Liver (tissue), 9 donors: ENCODE measurements around the gene SEPHS1. TPM values are rescaled to one million over a fixed set of nuclear protein-coding genes. Genes with fewer than 3 reads are reported as not detected.

ENCODE experiments used
- DNase-seq: peaks from one replicate; pipeline ENCODE4 v3.0.0-alpha.2; 2017; ENCODE audit warnings: low spot score
- H3K27ac ChIP-seq, 2 donors: one replicate each; pipeline ENCODE4 v1.7.0; 2013; ENCODE audit warnings: inconsistent platforms in 2 of 2, low read length in 2 of 2, control low read depth in 1 of 2, low read depth in 1 of 2, mild to moderate bottlenecking in 1 of 2
- H3K27me3 ChIP-seq, 4 donors: one replicate each; pipeline versions ENCODE4 v1.6.1 to v1.7.0; 2013; ENCODE audit warnings: low read length in 3 of 4, inconsistent platforms in 1 of 4, mild to moderate bottlenecking in 1 of 4, moderate library complexity in 1 of 4; ENCODE audit not compliant: control insufficient read depth in 4 of 4, insufficient read depth in 4 of 4
- H3K36me3 ChIP-seq, 4 donors: one replicate each; pipeline versions ENCODE4 v1.6.1 to v1.7.0; 2013; ENCODE audit warnings: low read length in 3 of 4, mild to moderate bottlenecking in 3 of 4, low read depth in 1 of 4, moderate library complexity in 1 of 4; ENCODE audit not compliant: control insufficient read depth in 4 of 4, insufficient read depth in 3 of 4
- H3K4me1 ChIP-seq, 4 donors: one replicate each; pipeline versions ENCODE4 v1.6.1 to v1.7.0; 2013; ENCODE audit warnings: low read length in 3 of 4, mild to moderate bottlenecking in 3 of 4, moderate library complexity in 1 of 4; ENCODE audit not compliant: control insufficient read depth in 4 of 4, insufficient read depth in 4 of 4
- H3K4me3 ChIP-seq, 3 donors: one replicate each; pipeline versions ENCODE4 v1.6.1 to v1.7.0; 2013; ENCODE audit warnings: low read length in 3 of 3, control low read depth in 1 of 3, low read depth in 1 of 3, mild to moderate bottlenecking in 1 of 3
- H3K9ac ChIP-seq, 2 donors: one replicate each; pipeline ENCODE4 v1.7.0; 2013; ENCODE audit warnings: low read length in 2 of 2, mild to moderate bottlenecking in 2 of 2, moderate library complexity in 2 of 2, control low read depth in 1 of 2, low read depth in 1 of 2
- H3K9me3 ChIP-seq, 4 donors: one replicate each; pipeline versions ENCODE4 v1.6.1 to v1.7.0; 2013; ENCODE audit warnings: low read length in 3 of 4; ENCODE audit not compliant: control insufficient read depth in 4 of 4
- ATF3 ChIP-seq: IDR thresholded peaks from 2 replicates; pipeline ENCODE4 v1.6.1; 2016; ENCODE audit warnings: antibody characterized with exemption
- CTCF ChIP-seq: fragments of 150-350 bp; IDR thresholded peaks from 2 replicates; pipeline ENCODE4 v1.5.1; 2017; ENCODE audit warnings: improper control_type of control experiment, low read depth, low read length; ENCODE audit not compliant: missing input control
- EGR1 ChIP-seq, 2 donors: IDR thresholded peaks; 2 replicates each; pipeline ENCODE4 v1.6.1; 2016 to 2018; ENCODE audit warnings: antibody characterized with exemption in 2 of 2, low read depth in 2 of 2
- FOXA1 ChIP-seq: IDR thresholded peaks from 2 replicates; pipeline ENCODE4 v1.6.1; 2016; ENCODE audit warnings: antibody characterized with exemption
- HNF4A ChIP-seq, 2 donors: conservative IDR thresholded peaks; 2 replicates each; pipeline ENCODE4 v1.6.1; 2016; ENCODE audit warnings: antibody characterized with exemption in 2 of 2, mild to moderate bottlenecking in 2 of 2
- HNF4G ChIP-seq: IDR thresholded peaks from 2 replicates; pipeline ENCODE4 v1.6.1; 2016; ENCODE audit warnings: antibody characterized with exemption
- MAX ChIP-seq: IDR thresholded peaks from 2 replicates; pipeline ENCODE4 v1.6.1; 2016; ENCODE audit warnings: antibody characterized with exemption
- RAD21 ChIP-seq, 2 donors: IDR thresholded peaks; 2 replicates each; pipeline ENCODE4 v1.6.1; 2016; ENCODE audit warnings: antibody characterized with exemption in 2 of 2, mild to moderate bottlenecking in 2 of 2
- RXRA ChIP-seq, 2 donors: IDR thresholded peaks; 2 replicates each; pipeline ENCODE4 v1.6.1; 2017 to 2018; ENCODE audit warnings: antibody characterized with exemption in 2 of 2, mild to moderate bottlenecking in 1 of 2
- SP1 ChIP-seq: IDR thresholded peaks from 2 replicates; pipeline ENCODE4 v1.6.1; 2018; ENCODE audit warnings: antibody characterized with exemption, mild to moderate bottlenecking
- TAF1 ChIP-seq: conservative IDR thresholded peaks from 2 replicates; pipeline ENCODE4 v1.6.1; 2016; ENCODE audit warnings: antibody characterized with exemption, mild to moderate bottlenecking
- YY1 ChIP-seq: IDR thresholded peaks from 2 replicates; pipeline ENCODE4 v1.6.1; 2016; ENCODE audit warnings: antibody characterized with exemption, mild to moderate bottlenecking
- ZBTB33 ChIP-seq: IDR thresholded peaks from 2 replicates; pipeline ENCODE4 v1.6.1; 2016; ENCODE audit warnings: antibody characterized with exemption
- WGBS: extraction: QIAGEN DNeasy Blood & Tissue Kit; methylation state at CpG from one replicate; pipeline ENCODE4 v1.1.7; 2013; 5-methylcytosine and 5-hydroxymethylcytosine counted together
- polyA plus RNA-seq, 2 donors: library from polyadenylated mRNA; stranded (reverse) in 1 of 2; unstranded in 1 of 2; fragments of 200-250 nt in 1 of 2; fragments of >200 nt in 1 of 2; fragmentation: Nextera tagmentation in 1 of 2; extraction: Ambion mirVana in 1 of 2; gene quantifications; one replicate each; pipeline versions ENCODE4 v1.2.1 to v1.2.3, GENCODE V29; 2013 to 2015
- total RNA-seq, 2 donors: library from RNA; depleted of rRNA; stranded (reverse); fragments of >200 nt; gene quantifications; one replicate each; pipeline ENCODE4 v1.2.3, GENCODE V29; 2014
- donor health status: healthy.
- donor health status: healthy.
- donor health status: healthy.
- donor health status: healthy.
- donor health status: healthy.

Gene SEPHS1
- total and polyA plus RNA-seq, 4 donors, result 10.4 to 39.3 (median 28.3) TPM

GRCh38 chr10:13298748-13299436, 49.2 kb downstream of the SEPHS1 start:
- WGBS, result 22% methylated on average over 20 of the region's 20 CpGs
- peak overlapping the region; percentile 64 to 91 for H3K9ac ChIP-seq
- H3K4me3 ChIP-seq, result peak overlapping the region; percentile 55 to 91 (median 83)
- H3K9me3 ChIP-seq, result no peaks in the 10 kb centered on the region
- H3K27me3 ChIP-seq, result no peaks in the 10 kb centered on the region
- no peak for TF ChIP-seq FOXA1
- no peak for TF ChIP-seq RAD21 (IDR thresholded peaks at IDR 0.05)
- TF ChIP-seq TAF1, result peak; percentile 93
- no peak for TF ChIP-seq YY1
- no peak for TF ChIP-seq ZBTB33
- peaks cover 3 to 15% (median 5%) of the 10 kb centered on the region in 4 donors for H3K36me3 ChIP-seq
- H3K4me1 ChIP-seq, result peaks cover 6 to 25% (median 11%) of the 10 kb centered on the region in 4 donors
- no peak for DNase-seq
- H3K27ac ChIP-seq, result peak overlapping the region; percentile 96 to 98

- 93% methylated on average over 10 of the region's 10 CpGs for WGBS
- no peak for DNase-seq
- peaks cover 10 to 30% (median 24%) of the 10 kb centered on the region in 4 donors for H3K4me1 ChIP-seq
Measured at GRCh38 chr10:13296476-13296875, 51.6 kb downstream of the SEPHS1 start.

More at GRCh38 chr10:13296476-13296875, 51.6 kb downstream of the SEPHS1 start:
- peaks cover 3 to 15% (median 5%) of the 10 kb centered on the region in 4 donors for H3K36me3 ChIP-seq
- no peaks in the 10 kb centered on the region for H3K27me3 ChIP-seq
- H3K9ac ChIP-seq, result no peak overlapping the region
- no peak overlapping the region for H3K4me3 ChIP-seq
- no peaks in the 10 kb centered on the region for H3K9me3 ChIP-seq
- TF ChIP-seq FOXA1 (no peak), HNF4A (conservative IDR thresholded peaks at IDR 0.05) (no peak), HNF4G (no peak), TAF1 (no peak), RXRA (IDR thresholded peaks at IDR 0.05) (no peak), ZBTB33 (no peak), EGR1 (IDR thresholded peaks at IDR 0.05; ENCODE audit: low read depth in 2 of 2) (no peak), MAX (no peak), ATF3 (no peak), SP1 (no peak), CTCF (no peak)
- no peak overlapping the region for H3K27ac ChIP-seq
